A549 (cell line): ENCODE results near the gene ZFP62.

Experiments
- CBX2 ChIP-seq: fragments of 200-600 bp; sonication (generic); IDR thresholded peaks from 2 replicates; pipeline ENCODE4 v1.6.1; 2016; ENCODE audit warnings: low read depth, mild to moderate bottlenecking, borderline replicate concordance
- CEBPB ChIP-seq, 2 experiments: fragments of >200 bp in 1 of 2; sonication (Bioruptor Twin) in 1 of 2; formaldehyde crosslinking in 1 of 2; IDR thresholded peaks; 2 replicates each; pipeline ENCODE4 v1.6.1; 2012 to 2016
- EP300 ChIP-seq, 2 experiments: fragments of >200 bp; sonication (Bioruptor Twin); formaldehyde crosslinking; IDR thresholded peaks; 2 replicates in 1 of 2; 3 replicates in 1 of 2; pipeline ENCODE4 v1.6.1; 2016 to 2017
- POLR2A ChIP-seq: IDR thresholded peaks from 2 replicates; pipeline ENCODE4 v1.6.1; 2012; ENCODE audit warnings: mild to moderate bottlenecking, low read length
- RAD21 ChIP-seq, 2 experiments: fragments of >200 bp in 1 of 2; sonication (Bioruptor Twin) in 1 of 2; formaldehyde crosslinking in 1 of 2; IDR thresholded peaks in 1 of 2; conservative IDR thresholded peaks in 1 of 2; 2 replicates in 1 of 2; 3 replicates in 1 of 2; pipeline ENCODE4 v1.6.1; 2012 to 2018; ENCODE audit warnings: inconsistent platforms in 1 of 2
- RFX5 ChIP-seq: fragments of 450-650 bp; IDR thresholded peaks from 2 replicates; pipeline ENCODE4 v1.7.1; 2014; ENCODE audit warnings: antibody characterized with exemption, mild to moderate bottlenecking, moderate library complexity
- TF ChIP-seq, protein P1 (sequence below): fragments of 250-450 bp; sonication (Bioruptor Pico); IDR thresholded peaks from 2 replicates; pipeline ENCODE4 v1.5.0; 2021; ENCODE audit warnings: mild to moderate bottlenecking, moderate library complexity, borderline replicate concordance
- TF ChIP-seq, protein P2 (sequence below): fragments of >200 bp; sonication (Bioruptor Twin); formaldehyde crosslinking; IDR thresholded peaks from 3 replicates; pipeline ENCODE4 v1.5.1; 2016

GRCh38 chr5:180873615-180874520 is 12.8 kb upstream of the ZFP62 start:
- TF ChIP-seq RFX5 (no peak), POLR2A (no peak), RAD21 (conservative IDR thresholded peaks at IDR 0.05 in 1 of 2, IDR thresholded peaks at IDR 0.05 in 1 of 2) (no peak), EP300 (IDR thresholded peaks at IDR 0.05) (no peak), CBX2 (no peak), CEBPB (IDR thresholded peaks at IDR 0.05) (no peak)
- TF ChIP-seq, protein P1, sequence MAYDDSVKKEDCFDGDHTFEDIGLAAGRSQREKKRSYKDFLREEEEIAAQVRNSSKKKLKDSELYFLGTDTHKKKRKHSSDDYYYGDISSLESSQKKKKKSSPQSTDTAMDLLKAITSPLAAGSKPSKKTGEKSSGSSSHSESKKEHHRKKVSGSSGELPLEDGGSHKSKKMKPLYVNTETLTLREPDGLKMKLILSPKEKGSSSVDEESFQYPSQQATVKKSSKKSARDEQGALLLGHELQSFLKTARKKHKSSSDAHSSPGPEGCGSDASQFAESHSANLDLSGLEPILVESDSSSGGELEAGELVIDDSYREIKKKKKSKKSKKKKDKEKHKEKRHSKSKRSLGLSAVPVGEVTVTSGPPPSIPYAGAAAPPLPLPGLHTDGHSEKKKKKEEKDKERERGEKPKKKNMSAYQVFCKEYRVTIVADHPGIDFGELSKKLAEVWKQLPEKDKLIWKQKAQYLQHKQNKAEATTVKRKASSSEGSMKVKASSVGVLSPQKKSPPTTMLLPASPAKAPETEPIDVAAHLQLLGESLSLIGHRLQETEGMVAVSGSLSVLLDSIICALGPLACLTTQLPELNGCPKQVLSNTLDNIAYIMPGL (CRISPR knock-in tag) = no peak
- TF ChIP-seq, protein P2, sequence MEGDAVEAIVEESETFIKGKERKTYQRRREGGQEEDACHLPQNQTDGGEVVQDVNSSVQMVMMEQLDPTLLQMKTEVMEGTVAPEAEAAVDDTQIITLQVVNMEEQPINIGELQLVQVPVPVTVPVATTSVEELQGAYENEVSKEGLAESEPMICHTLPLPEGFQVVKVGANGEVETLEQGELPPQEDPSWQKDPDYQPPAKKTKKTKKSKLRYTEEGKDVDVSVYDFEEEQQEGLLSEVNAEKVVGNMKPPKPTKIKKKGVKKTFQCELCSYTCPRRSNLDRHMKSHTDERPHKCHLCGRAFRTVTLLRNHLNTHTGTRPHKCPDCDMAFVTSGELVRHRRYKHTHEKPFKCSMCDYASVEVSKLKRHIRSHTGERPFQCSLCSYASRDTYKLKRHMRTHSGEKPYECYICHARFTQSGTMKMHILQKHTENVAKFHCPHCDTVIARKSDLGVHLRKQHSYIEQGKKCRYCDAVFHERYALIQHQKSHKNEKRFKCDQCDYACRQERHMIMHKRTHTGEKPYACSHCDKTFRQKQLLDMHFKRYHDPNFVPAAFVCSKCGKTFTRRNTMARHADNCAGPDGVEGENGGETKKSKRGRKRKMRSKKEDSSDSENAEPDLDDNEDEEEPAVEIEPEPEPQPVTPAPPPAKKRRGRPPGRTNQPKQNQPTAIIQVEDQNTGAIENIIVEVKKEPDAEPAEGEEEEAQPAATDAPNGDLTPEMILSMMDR = no peak
